GM13977 (cell line): ENCODE data around the gene GPR18.

Source experiments
- DNase-seq: peaks from one replicate; pipeline ENCODE4 v3.0.0; 2012; ENCODE audit warnings: low spot score
- CTCF ChIP-seq: IDR thresholded peaks from 2 replicates; pipeline ENCODE4 v1.5.1; 2012; ENCODE audit warnings: mild to moderate bottlenecking, control low read depth; ENCODE audit not compliant: insufficient read depth; ENCODE audit errors: extremely low read depth, missing control alignments
- in situ Hi-C: fragments of 300-500 bp; cut with MboI; formaldehyde crosslinking; loops from one replicate; pipeline ENCODE4 v1.12.0; 2022; ENCODE audit warnings: low sequenced_read_pairs, low pct_unique_long_range_greater_than_20kb, mixed read lengths, inconsistent platforms; ENCODE audit not compliant: unreplicated experiment

GPR18 gene

GRCh38 chr13:99225078-99225477, 33.1 kb downstream of the GPR18 start:
- in situ Hi-C loops: no loop called here
- DNase-seq: no peak
- TF ChIP-seq CTCF: no peak

GRCh38 chr13:99224021-99224420, 34.2 kb downstream of the GPR18 start:
- no peak for TF ChIP-seq CTCF
- no peak for DNase-seq
- in situ Hi-C loops: no loop called here

GRCh38 chr13:99223587-99223986, 34.6 kb downstream of the GPR18 start:
- in situ Hi-C loops: no loop called here
- TF ChIP-seq CTCF: no peak
- DNase-seq: no peak

- TF ChIP-seq CTCF: no peak
- DNase-seq: no peak
- in situ Hi-C loops: no loop called here
Measured at GRCh38 chr13:99221567-99222239, 36.5 kb downstream of the GPR18 start.

GRCh38 chr13:99220199-99220935, 37.8 kb downstream of the GPR18 start:
- in situ Hi-C loops: no loop called here
- DNase-seq: no peak
- TF ChIP-seq CTCF: no peak

- no peak for TF ChIP-seq CTCF
- DNase-seq: no peak
- in situ Hi-C loops: no loop called here
Measured at GRCh38 chr13:99218969-99219368, 39.2 kb downstream of the GPR18 start.

- TF ChIP-seq CTCF: no peak
- in situ Hi-C loops: no loop called here
- no peak for DNase-seq
Measured at GRCh38 chr13:99218545-99218944, 39.6 kb downstream of the GPR18 start.
